MCF 10A (cell line): ENCODE results near the gene NDUFV3. TPM values are rescaled to one million over a fixed set of nuclear protein-coding genes. Genes with fewer than 3 reads are reported as not detected.
"Not testable (repeated sequence)": the region's sequence is repeated elsewhere in the genome, so short reads cannot be mapped to it uniquely, and the experiment has no call there.

Experiments used
- BruUV-seq: library from RNA; stranded (reverse); fragments of 400-500 nt; replicated peaks from 2 replicates; lab custom pipeline; 2021; lab: Mats Ljungman, UMichigan
- CTCF ChIA-PET: fragments of 300-600 bp; sonication (Branson Sonifier 250); formaldehyde crosslinking; extraction: SDS; loops from one replicate; lab custom pipeline; 2021; ENCODE audit warnings: antibody characterized with exemption, inconsistent platforms; lab: Yijun Ruan, JAX
- POLR2A ChIA-PET: fragments of 300-600, 350-650 bp; sonication (Branson Sonifier 250); formaldehyde crosslinking; extraction: SDS; loops from one replicate; lab custom pipeline; 2020; ENCODE audit warnings: antibody characterized with exemption, inconsistent platforms; lab: Yijun Ruan, JAX
- DNase-seq: peaks from one replicate; pipeline ENCODE4 v3.0.0-alpha.2; 2018; ENCODE audit not compliant: unreplicated experiment
- H3K27ac Mint-ChIP-seq: one replicate; pipeline ENCODE4 v1.8.0; 2022; ENCODE audit warnings: mild to moderate bottlenecking, low read depth, mixed read lengths; ENCODE audit not compliant: unreplicated experiment
- H3K27me3 Mint-ChIP-seq: one replicate; pipeline ENCODE4 v1.8.0; 2022; ENCODE audit warnings: mixed read lengths; ENCODE audit not compliant: insufficient read depth, unreplicated experiment
- H3K36me3 Mint-ChIP-seq: one replicate; pipeline ENCODE4 v1.8.0; 2022; ENCODE audit warnings: mild to moderate bottlenecking, moderate library complexity, mixed read lengths; ENCODE audit not compliant: insufficient read depth, unreplicated experiment
- H3K4me1 Mint-ChIP-seq: one replicate; pipeline ENCODE4 v1.8.0; 2022; ENCODE audit warnings: mixed read lengths; ENCODE audit not compliant: insufficient read depth, unreplicated experiment
- H3K4me3 Mint-ChIP-seq: one replicate; pipeline ENCODE4 v1.8.0; 2022; ENCODE audit warnings: mild to moderate bottlenecking, moderate library complexity, mixed read lengths; ENCODE audit not compliant: unreplicated experiment
- H3K9me3 Mint-ChIP-seq: one replicate; pipeline ENCODE4 v1.8.0; 2022; ENCODE audit warnings: mixed read lengths; ENCODE audit not compliant: unreplicated experiment
- intact Hi-C: fragments of 100-400 bp; cut with micrococcal nuclease; formaldehyde crosslinking; loops from 2 replicates; pipeline ENCODE4 v1.14.1; 2022
- total RNA-seq: library from RNA; stranded (reverse); gene quantifications from 2 replicates; pipeline ENCODE4 v1.2.3, GENCODE V29; 2022
- TF ChIP-seq, protein P1 (sequence below): fragments of 200-600 bp; IDR thresholded peaks from one replicate; pipeline ENCODE4 v1.8.0; 2022; ENCODE audit warnings: antibody characterized with exemption, mild to moderate bottlenecking; ENCODE audit not compliant: unreplicated experiment

The NDUFV3 gene
- total RNA-seq, 1 experiment from 2014 or later: 70.0 TPM

DNA sequence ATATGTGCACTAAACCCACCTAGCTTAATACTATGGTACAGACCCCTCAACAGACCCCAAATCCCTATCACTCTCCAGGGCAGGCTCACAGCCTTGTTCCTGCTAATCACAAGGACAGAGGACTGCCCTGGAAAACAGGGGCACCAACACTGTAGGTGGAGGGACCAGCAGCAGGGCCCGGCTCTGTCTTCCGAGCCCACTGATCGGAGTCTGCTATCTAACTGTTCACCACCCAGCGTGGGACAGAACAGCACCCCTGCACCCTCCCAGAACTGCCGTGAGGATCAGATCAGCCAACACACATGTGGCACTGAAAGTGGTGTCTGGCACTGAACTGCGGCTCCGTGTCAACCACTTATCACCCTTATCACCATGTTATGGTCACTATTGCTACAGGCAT is 20.0 kb upstream of the NDUFV3 start:
- peaks cover 89% of the 10 kb centered on the region for H3K36me3 Mint-ChIP-seq
- DNase-seq: no peak
- BruUV-seq: no TSS peak
- intact Hi-C loops: no loop called here
- H3K27ac Mint-ChIP-seq: no peak overlapping the region
- ChIA-PET CTCF (no interaction called here), POLR2A (no interaction called here)
- no peaks in the 10 kb centered on the region for H3K4me1 Mint-ChIP-seq
- TF ChIP-seq, protein P1, sequence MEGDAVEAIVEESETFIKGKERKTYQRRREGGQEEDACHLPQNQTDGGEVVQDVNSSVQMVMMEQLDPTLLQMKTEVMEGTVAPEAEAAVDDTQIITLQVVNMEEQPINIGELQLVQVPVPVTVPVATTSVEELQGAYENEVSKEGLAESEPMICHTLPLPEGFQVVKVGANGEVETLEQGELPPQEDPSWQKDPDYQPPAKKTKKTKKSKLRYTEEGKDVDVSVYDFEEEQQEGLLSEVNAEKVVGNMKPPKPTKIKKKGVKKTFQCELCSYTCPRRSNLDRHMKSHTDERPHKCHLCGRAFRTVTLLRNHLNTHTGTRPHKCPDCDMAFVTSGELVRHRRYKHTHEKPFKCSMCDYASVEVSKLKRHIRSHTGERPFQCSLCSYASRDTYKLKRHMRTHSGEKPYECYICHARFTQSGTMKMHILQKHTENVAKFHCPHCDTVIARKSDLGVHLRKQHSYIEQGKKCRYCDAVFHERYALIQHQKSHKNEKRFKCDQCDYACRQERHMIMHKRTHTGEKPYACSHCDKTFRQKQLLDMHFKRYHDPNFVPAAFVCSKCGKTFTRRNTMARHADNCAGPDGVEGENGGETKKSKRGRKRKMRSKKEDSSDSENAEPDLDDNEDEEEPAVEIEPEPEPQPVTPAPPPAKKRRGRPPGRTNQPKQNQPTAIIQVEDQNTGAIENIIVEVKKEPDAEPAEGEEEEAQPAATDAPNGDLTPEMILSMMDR: no peak
- no peaks in the 10 kb centered on the region for H3K27me3 Mint-ChIP-seq
- H3K9me3 Mint-ChIP-seq: no peaks in the 10 kb centered on the region
- H3K4me3 Mint-ChIP-seq: no peak overlapping the region

DNA sequence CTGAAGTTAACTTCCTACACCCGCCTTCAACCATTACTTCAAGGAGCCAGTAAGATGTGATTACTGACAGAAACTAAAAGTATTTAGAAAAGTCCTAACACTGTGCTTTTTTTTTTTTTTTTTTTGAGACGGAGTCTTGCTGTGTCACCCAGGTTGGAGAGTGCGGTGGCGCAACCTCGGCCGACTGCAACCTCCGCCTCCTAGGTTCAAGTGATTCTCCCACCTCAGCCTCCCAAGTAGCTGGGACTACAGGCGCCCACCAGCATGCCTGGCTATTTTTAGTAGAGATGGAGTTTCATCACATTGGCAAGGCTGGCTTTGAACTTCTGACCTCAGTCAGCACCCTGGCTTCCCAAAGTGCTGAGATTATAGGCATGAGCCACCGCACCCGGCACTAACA is 17.3 kb upstream of the NDUFV3 start:
- H3K9me3 Mint-ChIP-seq, DNase-seq, H3K4me3 Mint-ChIP-seq, H3K27ac Mint-ChIP-seq, POLR2A ChIA-PET, H3K4me1 Mint-ChIP-seq, BruUV-seq, intact Hi-C loops, H3K27me3 Mint-ChIP-seq: not testable (repeated sequence)
- CTCF ChIA-PET: interaction anchor here (0.6 kb wide), 1 partner anchor 60 kb away, joined by 3 read pairs; no protein-coding TSS in a partner anchor
- H3K36me3 Mint-ChIP-seq: peaks cover 78% of the 10 kb centered on the region

DNA sequence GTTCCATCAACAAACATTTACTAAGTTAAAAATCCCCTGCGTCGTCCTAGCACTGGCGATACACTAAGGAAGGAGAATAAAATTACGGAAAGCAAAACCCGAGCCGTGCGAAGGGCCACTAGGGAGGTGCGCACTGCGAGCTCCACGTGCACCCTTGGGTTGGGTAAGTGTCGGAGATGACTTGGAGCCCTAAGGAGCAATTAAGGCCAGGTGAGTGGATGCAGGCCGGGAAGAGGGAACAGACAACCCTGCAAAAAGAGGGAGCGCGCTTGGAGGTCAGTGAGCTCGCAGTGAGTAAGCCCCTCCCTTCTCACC is 14.5 kb upstream of the NDUFV3 start:
- peaks cover 53% of the 10 kb centered on the region for H3K36me3 Mint-ChIP-seq
- no peak for DNase-seq
- peak overlapping the region; percentile 93 for H3K4me3 Mint-ChIP-seq
- TF ChIP-seq, protein P1: no peak
- BruUV-seq: no TSS peak
- H3K27ac Mint-ChIP-seq: peak overlapping the region; percentile 94
- intact Hi-C loops: no loop called here
- CTCF ChIA-PET: interaction anchor here (1.1 kb wide), 1 partner anchor 14 kb away, joined by 4 read pairs; no protein-coding TSS in a partner anchor
- H3K4me1 Mint-ChIP-seq: peaks cover 10% of the 10 kb centered on the region
- POLR2A ChIA-PET: interaction anchor here (0.7 to 5.3 kb wide), 7 partner anchors 9 to 753 kb away, joined by 3 to 105 read pairs (median 3); partner anchors contain the start of gene NDUFV3
- H3K9me3 Mint-ChIP-seq: no peaks in the 10 kb centered on the region
- H3K27me3 Mint-ChIP-seq: no peaks in the 10 kb centered on the region

DNA sequence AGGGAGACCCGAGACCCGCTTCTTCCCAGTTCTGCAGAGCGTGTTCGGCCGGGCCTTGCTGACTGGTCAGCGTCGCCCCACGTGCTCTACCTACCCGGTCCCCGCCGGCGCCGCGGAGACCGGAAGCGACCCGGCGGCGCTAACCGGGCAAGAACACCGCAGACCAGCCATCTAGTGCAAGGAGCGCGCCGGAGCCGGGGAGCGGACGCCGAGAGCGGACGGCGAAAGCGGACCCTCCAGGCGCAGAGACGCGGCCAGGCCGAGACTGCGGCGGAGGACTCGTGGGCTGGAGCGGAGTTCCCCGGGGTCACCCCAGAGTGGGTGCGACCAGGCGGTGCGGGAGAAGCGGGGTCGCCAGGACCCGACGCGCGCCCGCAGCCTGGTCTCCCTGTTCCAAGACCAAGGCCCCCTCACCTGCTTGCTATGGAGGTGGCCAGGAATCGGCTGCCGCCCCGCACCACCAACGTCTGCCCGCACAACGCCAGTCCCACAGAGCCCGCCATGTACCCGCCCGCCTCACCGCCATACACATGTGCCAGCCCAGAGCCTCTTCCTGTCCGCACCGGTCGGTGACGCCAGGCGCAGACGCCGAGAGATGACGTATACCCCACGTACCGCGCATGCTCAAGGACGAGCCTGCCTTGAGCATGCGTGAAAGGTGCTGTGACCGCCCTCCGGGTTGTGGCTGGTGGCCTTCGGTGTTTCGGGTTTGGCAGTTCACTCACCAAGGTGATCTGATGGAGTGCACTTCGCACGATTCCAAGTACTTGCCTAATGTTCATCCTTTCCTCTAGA is 13.9 kb upstream of the NDUFV3 start, which contains the start of gene WDR4:
Gene WDR4 (minus strand): TSS at position 547 of the 795 bp plus-strand sequence. CDS start 44 bp downstream, at position 503.
- no peaks in the 10 kb centered on the region for H3K9me3 Mint-ChIP-seq
- peaks cover 10% of the 10 kb centered on the region for H3K4me1 Mint-ChIP-seq
- peak within 1 kb of the TSS; percentile 93 for H3K4me3 Mint-ChIP-seq
- H3K27me3 Mint-ChIP-seq: no peaks in the 10 kb centered on the region
- TF ChIP-seq, protein P1: no peak
- CTCF ChIA-PET: interaction anchor here (1.1 to 1.5 kb wide), 2 partner anchors 13 to 286 kb away, joined by 4 to 8 read pairs; no protein-coding TSS in a partner anchor
- peak within 1 kb of the TSS; percentile 94 for H3K27ac Mint-ChIP-seq
- peaks cover 48% of the 10 kb centered on the region for H3K36me3 Mint-ChIP-seq
- TSS peak; percentile 61 for BruUV-seq
- intact Hi-C loops: no loop called here
- DNase-seq: peak; percentile 96
- POLR2A ChIA-PET: interaction anchor here (0.7 to 5.3 kb wide), 7 partner anchors 9 to 118 kb away, joined by 3 to 105 read pairs (median 3); partner anchors contain the start of gene NDUFV3
